COLO668 (cell line): ENCODE data around the gene PKHD1.
"Not testable (repeated sequence)": the region's sequence is repeated elsewhere in the genome, so short reads cannot be mapped to it uniquely, and the experiment has no call there.

Source experiments
- DNase-seq: peaks from one replicate; lab custom pipeline; 2025; ENCODE audit not compliant: unreplicated experiment; lab: John Stamatoyannopoulos, UW

Gene PKHD1

GRCh38 chr6:51857134-51857533 is 230.3 kb downstream of the PKHD1 start:
- no peak for DNase-seq

DNA sequence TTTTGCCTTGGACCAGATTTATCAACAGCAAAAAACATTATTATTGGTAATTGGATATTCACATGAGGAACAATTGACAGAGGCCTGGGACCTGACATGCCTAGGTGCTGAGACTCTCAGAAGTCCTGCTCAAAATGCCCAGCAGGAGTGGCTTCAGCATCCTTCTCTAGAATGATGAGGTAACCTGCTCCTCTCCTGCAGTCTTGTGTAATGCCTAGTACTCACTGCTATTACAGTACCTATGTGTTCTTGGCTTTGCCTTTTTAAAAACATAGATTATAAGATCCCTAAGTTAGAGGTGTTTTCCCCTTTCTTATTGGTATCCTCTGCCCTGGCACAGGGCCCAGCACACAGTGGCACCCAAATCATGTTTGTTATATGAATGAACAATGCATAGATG is 230.9 kb downstream of the PKHD1 start:
- DNase-seq = no peak

GRCh38 chr6:51855310-51856082 is 231.9 kb downstream of the PKHD1 start:
- DNase-seq = peak; percentile 20

DNA sequence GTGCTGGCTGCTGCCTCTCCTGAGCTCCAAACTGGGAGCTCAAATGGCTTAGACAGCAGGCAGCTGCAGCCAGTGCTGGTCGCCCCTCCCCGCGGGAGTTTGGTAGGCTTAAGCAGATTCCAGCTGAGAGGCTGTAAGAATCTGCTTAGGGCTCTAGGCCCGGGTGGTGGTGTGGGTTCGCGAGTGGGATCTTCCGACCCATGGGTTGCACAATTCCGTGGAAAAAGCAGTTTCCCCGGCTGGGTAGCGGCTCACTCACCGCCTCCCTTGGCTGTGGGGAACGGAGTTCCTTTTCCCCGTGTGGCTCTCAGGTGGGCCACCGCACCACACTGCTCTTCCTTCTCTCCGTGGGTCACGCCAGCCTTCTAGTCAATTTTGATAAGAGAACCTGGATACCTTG is 232.5 kb downstream of the PKHD1 start:
- DNase-seq = no peak

GRCh38 chr6:51854347-51854746 is 233.1 kb downstream of the PKHD1 start:
- no peak for DNase-seq

- DNase-seq = not testable (repeated sequence)
Measured at GRCh38 chr6:51853109-51853508, 234.3 kb downstream of the PKHD1 start.

DNA sequence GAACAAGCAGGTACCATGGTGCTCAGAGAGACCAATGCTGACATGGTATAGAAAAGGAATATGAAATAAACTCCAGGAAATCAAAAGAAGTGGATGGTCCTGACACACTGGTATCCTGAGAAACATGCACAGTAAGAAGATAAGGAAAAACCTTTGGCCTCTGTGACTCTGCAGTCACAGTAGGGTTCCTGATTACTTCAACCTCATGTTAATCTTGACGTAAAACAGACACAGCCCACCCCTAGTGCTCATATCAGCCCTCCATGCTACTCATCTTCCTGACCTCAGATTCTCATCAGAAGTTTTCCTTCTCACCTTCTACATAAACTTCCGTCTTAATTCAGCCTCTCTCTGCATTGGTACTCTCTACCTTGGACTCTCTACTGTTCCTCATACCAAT is 240.9 kb downstream of the PKHD1 start:
- no peak for DNase-seq

- DNase-seq = peak; percentile 14
Measured at GRCh38 chr6:51844336-51844735, 243.1 kb downstream of the PKHD1 start.

DNA sequence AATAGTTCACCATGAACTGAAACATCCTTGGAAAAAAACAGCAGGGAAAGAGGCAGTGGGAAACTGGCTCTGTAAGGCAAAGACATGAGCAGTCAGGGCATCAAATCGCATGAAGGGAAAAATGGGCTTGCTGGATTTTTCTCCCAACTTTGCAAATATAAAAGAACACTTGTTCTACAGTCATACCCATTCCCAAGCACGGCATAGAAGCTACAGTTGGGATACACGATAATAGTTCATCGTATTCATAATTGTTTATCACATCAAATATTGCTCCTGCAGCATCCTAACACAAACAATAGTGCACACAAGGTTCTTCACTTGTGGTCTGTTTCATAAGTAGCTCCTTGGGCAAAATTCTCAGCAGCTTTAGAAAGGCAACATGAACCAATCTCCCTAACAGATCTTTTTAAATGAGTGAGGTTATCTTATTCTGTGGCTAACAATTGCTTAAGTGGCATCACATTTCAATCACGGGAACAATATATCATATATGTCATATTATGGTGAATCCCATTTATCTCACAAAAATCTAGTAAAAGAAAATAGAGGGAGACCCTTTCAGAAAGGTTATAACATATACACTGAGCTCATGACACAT is 243.9 kb downstream of the PKHD1 start:
- DNase-seq = no peak

DNA sequence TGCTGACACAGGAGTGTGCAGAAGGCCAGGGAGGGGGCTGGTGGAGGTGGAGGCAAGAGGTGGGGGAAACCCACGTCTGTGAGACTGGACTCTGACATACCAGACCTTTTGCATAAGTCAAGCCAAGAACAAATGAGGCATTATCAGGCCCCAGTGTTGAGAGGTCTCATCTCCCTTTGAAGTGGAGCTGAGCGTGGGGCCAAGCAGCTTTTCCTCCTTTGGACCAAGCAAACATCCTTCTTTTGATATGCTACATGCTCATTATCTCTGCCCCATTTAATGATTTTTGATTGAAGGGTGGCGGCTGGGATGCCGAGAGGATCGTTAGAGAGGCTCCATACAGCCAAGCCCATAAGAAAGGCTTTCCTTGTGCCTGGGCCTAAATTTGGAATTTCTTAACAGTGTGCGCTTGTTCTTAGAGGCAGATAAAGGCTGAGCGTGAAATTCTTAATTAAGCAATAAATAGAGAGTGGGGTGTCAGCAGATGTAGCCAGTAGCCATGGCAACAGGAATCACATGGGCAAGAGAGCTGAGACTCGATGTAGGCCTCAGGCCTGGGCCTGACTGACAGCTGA is 244.5 kb downstream of the PKHD1 start:
- no peak for DNase-seq

DNA sequence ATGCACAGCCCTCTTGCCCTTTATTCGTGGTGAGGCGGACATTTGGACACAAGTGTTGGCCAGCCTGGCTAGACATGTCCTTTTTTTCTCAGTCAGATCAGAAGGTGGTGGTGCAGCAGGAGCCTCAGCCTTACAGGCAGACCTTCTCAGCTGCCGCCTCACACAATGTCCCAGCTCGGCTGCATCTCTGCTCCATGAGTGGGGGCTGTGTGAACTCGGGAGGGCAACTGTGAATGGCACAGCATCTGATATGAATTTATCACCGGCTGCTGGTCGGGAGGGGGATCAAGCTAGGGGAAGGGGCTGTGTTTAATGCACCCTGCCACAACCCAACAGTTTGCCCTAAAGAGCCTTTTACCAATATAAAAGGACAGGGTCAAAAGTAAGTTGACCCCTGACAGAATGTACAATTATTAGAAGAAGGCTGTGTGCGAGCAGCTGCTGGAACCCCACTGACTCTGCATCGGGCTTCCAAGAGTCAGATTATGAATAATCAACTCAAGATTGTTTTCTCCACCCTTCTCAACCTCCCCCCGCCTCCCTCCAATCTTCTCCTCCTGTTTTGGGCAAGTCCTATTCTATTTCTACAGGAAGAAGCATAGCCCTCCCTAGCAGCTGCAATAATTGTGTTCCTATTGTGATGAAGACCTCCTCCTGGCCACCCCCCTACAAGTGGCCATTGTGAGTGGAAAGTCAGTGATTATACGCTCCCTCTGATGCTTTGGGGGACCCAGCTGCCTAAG is 245.2 kb downstream of the PKHD1 start:
- no peak for DNase-seq

- DNase-seq = no peak
Measured at GRCh38 chr6:51841626-51842025, 245.8 kb downstream of the PKHD1 start.

- no peak for DNase-seq
Measured at GRCh38 chr6:51839726-51840374, 247.6 kb downstream of the PKHD1 start.

DNA sequence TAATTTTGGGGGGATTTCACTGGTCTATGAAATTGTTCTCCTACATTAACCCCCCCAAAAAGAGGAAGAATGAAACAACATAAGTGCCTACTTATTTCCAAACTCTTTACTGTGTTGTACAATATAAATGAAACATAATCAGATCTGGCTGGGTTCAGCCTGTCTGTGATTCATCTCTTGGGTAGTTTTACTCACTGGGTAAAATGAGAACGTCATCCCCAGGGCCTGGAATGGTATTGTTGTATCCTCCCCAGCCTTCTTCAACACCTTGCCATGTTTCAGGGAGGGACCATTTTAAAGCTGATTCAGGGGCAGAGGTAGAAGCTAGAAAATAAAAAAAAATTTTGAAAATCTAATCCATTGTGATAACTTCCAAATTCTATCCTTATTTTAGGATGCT is 256.7 kb downstream of the PKHD1 start:
- DNase-seq = no peak

- no peak for DNase-seq
Measured at GRCh38 chr6:51827580-51827979, 259.8 kb downstream of the PKHD1 start.

- no peak for DNase-seq
Measured at GRCh38 chr6:51824940-51825339, 262.5 kb downstream of the PKHD1 start.

DNA sequence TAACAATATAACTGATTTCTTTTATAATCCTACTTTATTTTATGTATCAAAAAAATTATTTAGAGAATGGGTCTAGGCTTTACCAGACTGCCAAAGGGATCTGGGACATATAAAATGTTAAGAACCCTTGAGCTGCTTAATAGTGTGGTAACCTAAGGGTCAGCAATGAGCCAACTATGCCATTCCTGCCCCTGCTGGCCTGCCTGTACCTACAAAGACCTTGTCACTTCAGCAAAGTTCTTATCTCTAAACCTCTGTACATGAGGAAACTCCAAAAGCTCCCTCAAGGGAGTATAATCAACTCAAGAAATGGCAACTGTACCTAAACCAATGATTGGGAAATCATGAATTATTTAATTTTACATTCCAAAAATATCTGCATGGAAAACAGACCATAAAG is 266.9 kb downstream of the PKHD1 start:
- DNase-seq = no peak

GRCh38 chr6:51818520-51819022 is 268.8 kb downstream of the PKHD1 start:
- DNase-seq = no peak

DNA sequence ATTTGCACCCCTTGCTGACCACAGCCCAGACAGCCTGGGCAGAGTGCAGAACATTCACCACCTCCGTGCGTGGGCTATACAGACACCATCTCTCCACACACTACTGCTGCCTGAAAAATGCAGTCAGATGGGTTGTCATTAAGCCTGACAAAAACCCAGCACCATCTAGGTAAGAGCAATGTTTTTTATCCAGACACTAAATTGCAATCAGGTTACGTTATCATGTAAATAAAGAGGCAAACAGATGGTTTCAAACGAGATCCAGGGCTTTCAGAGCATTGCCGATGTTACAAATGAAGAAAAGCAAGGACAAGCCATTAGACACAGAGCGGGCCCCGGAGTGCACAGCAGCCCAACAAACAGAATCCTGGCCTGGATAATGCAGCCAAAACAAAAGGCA is 269.6 kb downstream of the PKHD1 start:
- no peak for DNase-seq

DNA sequence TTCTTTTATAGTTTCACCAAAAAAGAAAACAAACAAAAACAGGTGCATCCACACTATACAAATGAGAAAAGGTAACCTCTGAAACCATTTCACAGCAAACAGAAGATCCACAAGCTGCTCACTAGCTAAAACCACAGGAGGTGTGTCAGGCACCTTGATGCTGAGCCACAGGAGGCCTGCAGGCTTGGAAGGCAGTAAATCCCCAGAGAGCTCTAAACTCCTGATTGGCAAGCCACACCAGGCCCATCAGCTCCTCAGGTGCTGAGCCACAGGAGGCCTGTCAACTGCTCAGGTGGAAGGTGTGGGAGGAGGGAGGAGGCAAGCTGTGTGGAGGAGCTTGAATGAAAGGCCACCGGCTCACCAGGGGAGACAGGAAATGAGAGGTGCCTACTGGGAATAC is 273.0 kb downstream of the PKHD1 start:
- peak; percentile 58 for DNase-seq

- DNase-seq = no peak
Measured at GRCh38 chr6:51813904-51814303, 273.5 kb downstream of the PKHD1 start.
